AG09319 (cell line): ENCODE results near the gene HOXB3.

ENCODE experiments used
- DNase-seq: peaks from one replicate; pipeline ENCODE4 v3.0.0-alpha.2; 2010; ENCODE audit warnings: low read depth; ENCODE audit errors: extremely low read depth
- CTCF ChIP-seq: IDR thresholded peaks from 2 replicates; pipeline ENCODE4 v1.5.1; 2011; ENCODE audit warnings: low read depth, mild to moderate bottlenecking, inconsistent platforms, low read length, moderate library complexity

HOXB3 gene

GRCh38 chr17:48609033-48609432 is 19.0 kb upstream of the HOXB3 start:
- DNase-seq: no peak
- no peak for TF ChIP-seq CTCF

- DNase-seq: no peak
- TF ChIP-seq CTCF: no peak
These were observed 18.4 kb upstream of the HOXB3 start for GRCh38 chr17:48608494-48608834.

DNA sequence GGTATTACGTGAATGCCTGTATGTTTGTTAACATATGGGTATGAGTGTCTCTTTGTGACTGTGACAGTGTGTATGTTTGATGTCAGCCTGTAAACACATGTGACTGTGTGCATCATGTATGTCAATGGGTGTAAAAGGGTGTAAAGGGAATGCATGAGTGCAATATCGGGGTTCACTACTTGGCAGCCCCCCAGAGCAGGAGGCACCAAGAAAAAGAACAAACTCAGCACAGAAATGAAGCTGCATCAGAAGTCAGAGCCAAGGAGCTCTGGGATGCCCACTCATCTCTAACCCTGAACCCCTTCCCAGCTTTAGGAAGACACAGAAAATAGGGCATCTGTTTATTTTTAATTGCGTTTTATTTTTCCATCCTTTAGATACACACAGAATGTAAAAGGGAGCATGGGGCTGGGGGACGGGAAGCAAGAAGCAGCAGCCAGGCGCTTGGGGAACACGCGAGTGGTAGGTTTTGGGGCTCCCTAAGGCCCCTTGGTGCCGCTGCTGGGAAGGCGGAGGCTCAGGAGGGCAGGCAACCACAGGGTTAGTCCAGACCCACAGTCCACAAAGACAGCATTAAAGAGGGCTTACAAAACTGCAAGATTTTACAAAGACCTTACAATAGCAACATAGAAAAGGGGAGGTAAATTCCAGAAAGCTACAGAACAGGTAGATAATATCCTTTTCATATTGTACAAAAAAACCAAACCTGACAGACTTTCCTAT is 17.0 kb upstream of the HOXB3 start:
- no peak for DNase-seq
- no peak for TF ChIP-seq CTCF

DNA sequence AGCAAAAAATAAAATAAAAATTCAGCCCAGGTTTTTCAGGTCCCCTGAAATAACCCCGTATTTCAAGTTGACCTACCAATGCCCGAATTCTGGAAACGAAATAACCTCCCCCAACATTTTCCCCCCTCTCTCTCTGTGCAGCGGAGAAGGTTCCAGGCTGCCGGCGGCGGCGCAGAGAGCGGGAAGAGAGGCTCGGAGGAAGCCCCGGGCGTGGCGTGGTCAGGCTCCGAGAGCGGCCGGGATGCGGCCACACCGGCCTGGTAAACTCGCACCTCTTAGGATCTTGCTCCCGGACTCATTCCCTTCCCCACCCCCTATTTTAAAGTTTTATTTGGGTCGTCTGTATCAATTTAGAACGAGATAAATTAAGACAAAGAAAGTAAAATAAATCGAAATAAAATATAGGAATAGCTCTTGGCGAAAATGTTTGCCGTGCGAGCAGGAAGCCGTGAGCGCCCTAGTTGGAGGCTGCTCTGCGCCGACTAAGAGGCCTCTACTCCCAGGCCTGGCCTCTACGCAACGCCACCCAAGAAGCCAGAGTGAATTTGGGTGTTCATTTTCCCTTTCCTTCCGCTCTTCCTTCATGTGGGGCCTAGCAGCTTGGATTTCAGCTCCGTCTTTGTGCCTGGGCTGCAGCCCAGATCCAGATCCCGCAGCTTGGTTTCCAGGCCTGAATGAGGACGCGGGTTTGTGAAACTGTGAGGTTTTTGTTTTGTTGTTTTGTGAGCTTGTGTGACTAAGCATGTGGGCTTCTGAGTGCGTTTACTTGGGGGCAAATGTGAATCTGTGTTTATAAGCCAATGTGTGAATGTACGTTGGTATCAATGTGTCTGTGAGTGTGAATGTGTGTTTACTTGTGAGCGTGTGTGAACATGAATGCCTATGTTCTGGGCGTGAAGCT is 16.2 kb upstream of the HOXB3 start:
- no peak for TF ChIP-seq CTCF
- no peak for DNase-seq

- DNase-seq: no peak
- TF ChIP-seq CTCF: no peak
These were observed 15.4 kb upstream of the HOXB3 start for GRCh38 chr17:48605409-48605919.

- no peak for DNase-seq
- TF ChIP-seq CTCF: no peak
These were observed 14.8 kb upstream of the HOXB3 start, which contains the start of gene HOXB6 for GRCh38 chr17:48604770-48605329. Gene HOXB6, minus strand, starts transcription at chr17:48604986. Its CDS starts 6,836 bp downstream, at chr17:48598150.
